HG03025 (cell line): ENCODE results near the gene S100A9.
"Not testable (repeated sequence)": the region's sequence is repeated elsewhere in the genome, so short reads cannot be mapped to it uniquely, and the experiment has no call there.

Experiments used
- ATAC-seq: cut with Tn5 transposase; IDR thresholded peaks from one replicate; pipeline ENCODE4 v1.9.1; 2021; ENCODE audit warnings: mild to moderate bottlenecking, moderate library complexity; ENCODE audit not compliant: unreplicated experiment, low FRiP score

The S100A9 gene

DNA sequence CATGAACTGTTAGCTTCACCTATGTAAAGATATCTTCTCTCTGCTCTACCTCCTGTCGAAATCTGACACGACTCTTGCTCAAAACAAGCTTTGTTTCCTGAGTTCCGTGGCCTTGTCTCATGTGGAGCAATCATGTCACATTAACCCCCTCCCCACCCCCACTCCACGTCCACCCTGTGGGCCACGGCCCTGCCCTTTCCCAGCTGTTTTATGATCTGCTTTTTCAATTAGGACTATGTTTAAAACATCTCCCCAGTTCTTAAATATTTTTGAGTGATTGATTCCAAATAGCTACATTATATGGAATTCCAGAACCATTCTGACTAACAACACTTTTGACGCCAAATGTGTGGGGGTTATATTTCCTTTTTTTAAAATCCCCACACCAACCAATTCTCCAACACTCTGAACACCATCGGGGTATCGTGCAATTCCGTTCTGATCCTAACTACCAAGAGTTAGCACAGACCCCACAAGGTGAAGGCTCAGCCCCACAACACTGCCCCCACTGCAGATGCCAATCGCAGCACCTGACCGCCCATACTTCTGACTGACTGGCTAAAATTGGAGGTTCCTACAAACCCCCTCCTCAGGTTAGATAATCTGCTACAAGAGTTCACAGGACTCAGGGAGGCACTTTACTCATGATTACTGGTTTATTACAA, 45.9 kb downstream of the S100A9 start:
- ATAC-seq: no peak

DNA sequence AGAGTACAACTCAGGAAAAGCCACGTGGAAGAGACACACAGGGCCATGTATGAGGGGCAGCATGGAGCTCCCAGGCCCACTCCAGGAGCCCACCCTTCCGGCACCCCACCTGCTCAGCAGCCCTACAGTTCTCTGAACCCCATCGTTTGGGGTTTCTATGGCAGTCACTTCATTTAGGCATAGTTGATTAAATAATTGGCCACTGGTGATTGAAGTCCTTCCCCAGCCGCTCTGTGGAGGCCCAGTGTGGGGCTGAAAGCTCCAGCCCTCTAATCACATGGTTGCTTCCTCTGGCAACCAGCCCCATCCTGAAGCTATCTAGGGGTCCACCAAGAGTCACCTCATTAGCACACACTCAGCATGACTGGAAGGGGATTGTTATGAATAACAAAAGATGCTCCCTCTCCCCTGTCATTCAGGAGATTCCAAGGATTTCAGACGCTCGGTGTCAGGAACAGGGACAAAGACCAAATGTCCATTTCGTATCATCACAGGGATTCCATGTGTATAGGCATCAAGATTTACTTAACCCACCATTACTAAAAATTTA, 46.5 kb downstream of the S100A9 start:
- no peak for ATAC-seq

DNA sequence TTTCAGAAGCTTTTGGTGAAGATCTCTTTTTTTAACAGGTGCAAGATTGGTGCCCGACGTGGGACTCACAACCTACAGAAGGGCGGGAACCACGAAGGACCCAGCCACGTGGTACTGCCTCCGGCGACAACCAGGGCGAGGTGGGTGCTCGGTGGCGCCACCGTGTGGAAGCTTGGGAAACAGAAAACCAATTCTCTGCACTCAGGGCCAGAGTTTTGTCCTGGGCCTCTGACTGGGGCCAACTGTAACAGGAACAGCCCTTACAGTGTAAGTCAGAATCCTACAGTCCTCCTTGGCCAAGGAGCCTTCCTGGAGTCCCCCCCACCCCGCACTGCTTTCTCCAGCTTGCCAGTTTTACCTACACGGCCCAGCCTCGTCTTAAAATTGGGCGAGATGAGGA, 47.1 kb downstream of the S100A9 start:
- ATAC-seq: no peak

- not testable (repeated sequence) for ATAC-seq
Measured at GRCh38 chr1:153405825-153406599, 48.4 kb downstream of the S100A9 start.

DNA sequence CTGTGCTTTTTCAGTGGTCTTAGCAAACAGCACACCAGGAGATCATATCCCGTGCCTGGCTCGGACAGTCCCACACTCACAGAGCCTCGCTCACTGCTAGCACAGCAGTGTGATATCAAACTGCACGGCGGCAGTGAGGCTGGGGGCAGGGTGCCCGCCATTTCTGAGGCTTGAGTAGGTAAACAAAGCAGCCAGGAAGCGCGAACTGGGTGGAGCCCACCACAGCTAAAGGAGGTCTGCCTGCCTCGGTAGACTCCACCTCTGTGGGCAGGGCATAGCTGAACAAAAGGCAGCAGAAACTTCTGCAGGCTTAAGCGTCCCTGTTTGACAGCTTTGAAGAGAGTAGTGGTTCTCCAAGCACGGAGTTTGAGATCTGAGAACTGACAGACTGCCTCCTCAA, 49.6 kb downstream of the S100A9 start:
- not testable (repeated sequence) for ATAC-seq
